Measurements from ENCODE around the gene TESMIN.

DNA sequence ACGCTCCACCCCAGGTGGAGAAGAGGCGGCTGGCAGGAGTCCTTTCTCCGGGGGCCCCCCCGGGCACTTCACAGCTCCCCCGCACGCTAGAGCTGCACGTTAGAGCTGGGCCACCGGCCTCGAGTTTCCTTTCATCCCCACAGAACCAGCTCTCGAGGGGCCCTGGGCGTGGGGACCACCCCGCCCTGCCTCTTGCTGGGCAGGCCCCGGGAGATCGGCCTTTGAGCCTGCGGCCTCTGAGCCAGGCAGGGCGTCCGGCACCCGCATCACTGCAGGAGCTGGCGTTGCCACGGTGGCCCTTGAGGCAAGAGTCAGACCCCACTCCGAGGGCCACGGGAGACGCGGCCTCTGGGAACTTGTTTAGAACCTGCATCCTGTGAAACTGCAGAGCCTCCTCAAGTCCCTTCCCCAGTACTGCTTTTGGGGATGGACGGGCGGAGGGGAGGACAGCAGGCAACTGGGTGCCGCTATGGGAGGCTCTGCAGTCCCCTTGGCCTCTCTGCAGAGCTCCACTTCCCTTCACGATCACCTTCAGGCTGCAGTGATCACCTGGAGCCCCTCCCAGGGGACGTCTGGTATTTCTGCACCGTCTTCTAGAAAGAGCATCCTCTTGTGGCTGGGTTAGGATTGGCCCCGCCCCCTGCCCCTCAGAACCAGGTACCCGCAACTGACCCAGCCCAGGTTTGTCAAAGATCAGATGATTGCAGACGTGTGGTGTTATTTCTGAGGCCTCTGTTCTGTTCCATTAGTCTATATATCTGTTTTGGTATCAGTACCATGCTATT is 80.9 kb downstream of the TESMIN start:
- TF ChIP-seq CTCF (IDR thresholded peaks at IDR 0.05; ENCODE audit: low read depth, low read length) (no peak), POLR2A (IDR thresholded peaks at IDR 0.05; ENCODE audit: extremely low read depth, insufficient read length) (no peak)
- TF ChIP-seq, protein P1, sequence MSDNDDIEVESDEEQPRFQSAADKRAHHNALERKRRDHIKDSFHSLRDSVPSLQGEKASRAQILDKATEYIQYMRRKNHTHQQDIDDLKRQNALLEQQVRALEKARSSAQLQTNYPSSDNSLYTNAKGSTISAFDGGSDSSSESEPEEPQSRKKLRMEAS (IDR thresholded peaks at IDR 0.05; ENCODE audit: low read depth, low read length): no peak
